B cell (primary cell): Measurements from ENCODE around the gene STX10. TPM values are rescaled to one million over a fixed set of nuclear protein-coding genes. Genes with fewer than 3 reads are reported as not detected.

Source experiments
- ATAC-seq: fragments of 200-7000 bp; cut with Tn5 transposase; one replicate; pipeline ENCODE4 v1.10.0; 2021; ENCODE audit warnings: low read depth, mild to moderate bottlenecking, moderate number of reproducible peaks, moderate library complexity
- CTCF ChIA-PET: fragments of 350-600 bp; sonication (Branson Sonifier 250); formaldehyde crosslinking; loops from one replicate; lab custom pipeline; 2021; ENCODE audit warnings: antibody characterized with exemption, inconsistent platforms; lab: Charles Lee
- POLR2A ChIA-PET: fragments of 350-600 bp; sonication (Branson Sonifier 250); formaldehyde crosslinking; loops from one replicate; lab custom pipeline; 2021; ENCODE audit warnings: antibody characterized with exemption; lab: Charles Lee
- DNase-seq: peaks from one replicate; pipeline ENCODE4 v3.0.0; 2013
- H2AFZ ChIP-seq: 2 replicates; pipeline ENCODE4 v1.6.1; 2012; ENCODE audit warnings: mild to moderate bottlenecking, low read depth, low read length; ENCODE audit not compliant: insufficient read depth, poor library complexity, severe bottlenecking
- H3K27ac ChIP-seq, 2 donors: 1 replicate in 1 of 2; 2 replicates in 1 of 2; pipeline ENCODE4 v1.5.1; 2012 to 2013; ENCODE audit warnings: low read length in 2 of 2, mild to moderate bottlenecking in 2 of 2, moderate library complexity in 1 of 2
- H3K27me3 ChIP-seq, 4 experiments: fragments of 200-600 bp in 1 of 4; sonication (generic) in 1 of 4; replicated peaks in 1 of 4; 1 replicate in 2 of 4; 2 replicates in 2 of 4; pipeline versions ENCODE4 v1.6.1 to v1.7.0; 2013 to 2016; ENCODE audit warnings: low read length in 3 of 4, mild to moderate bottlenecking in 2 of 4, mixed read lengths in 1 of 4, moderate library complexity in 1 of 4; ENCODE audit not compliant: insufficient read depth in 4 of 4, control insufficient read depth in 3 of 4; ENCODE audit errors: control extremely low read depth in 1 of 4
- H3K36me3 ChIP-seq, 2 experiments: replicated peaks in 1 of 2; 1 replicate in 1 of 2; 2 replicates in 1 of 2; pipeline versions ENCODE4 v1.6.1 to v1.7.1; 2013; ENCODE audit warnings: low read length in 1 of 2; ENCODE audit not compliant: insufficient read depth in 2 of 2, control insufficient read depth in 1 of 2; ENCODE audit errors: control extremely low read depth in 1 of 2, extremely low read depth in 1 of 2
- H3K4me1 ChIP-seq, 2 donors: fragments of 200-600 bp in 1 of 2; sonication (generic) in 1 of 2; 1 replicate in 1 of 2; 2 replicates in 1 of 2; pipeline versions ENCODE4 v1.5.1 to v1.6.1; 2013 to 2017; ENCODE audit warnings: low read length in 2 of 2; ENCODE audit not compliant: control insufficient read depth in 2 of 2, insufficient read depth in 2 of 2
- H3K4me2 ChIP-seq: replicated peaks from 2 replicates; pipeline ENCODE3; 2012; ENCODE audit warnings: mild to moderate bottlenecking, low read depth, low read length; ENCODE audit not compliant: poor library complexity, severe bottlenecking
- H3K4me3 ChIP-seq, 5 experiments: fragments of 200-600 bp in 1 of 5; sonication (generic) in 1 of 5; 1 replicate in 3 of 5; 2 replicates in 2 of 5; pipeline versions ENCODE4 v1.5.1 to v1.7.0; 2011 to 2016; ENCODE audit warnings: low read length in 4 of 5, mild to moderate bottlenecking in 4 of 5, low read depth in 2 of 5, control low read depth in 1 of 5, moderate library complexity in 1 of 5; ENCODE audit not compliant: insufficient read depth in 1 of 5; ENCODE audit errors: control extremely low read depth in 1 of 5, extremely low read depth in 1 of 5
- H3K79me2 ChIP-seq: fragments of 200-600 bp; sonication (generic); one replicate; pipeline ENCODE4 v1.6.0; 2016; ENCODE audit warnings: low read length; ENCODE audit not compliant: control insufficient read depth, insufficient read depth
- H3K9ac ChIP-seq: fragments of 200-600 bp; sonication (generic); 2 replicates; pipeline ENCODE4 v1.6.1; 2017; ENCODE audit warnings: mild to moderate bottlenecking, low read length, moderate library complexity
- H3K9me3 ChIP-seq, 3 donors: one replicate each; pipeline versions ENCODE4 v1.6.1 to v1.7.1; 2013; ENCODE audit warnings: low read length in 2 of 3; ENCODE audit not compliant: control insufficient read depth in 2 of 3, insufficient read depth in 1 of 3; ENCODE audit errors: control extremely low read depth in 1 of 3
- H4K20me1 ChIP-seq: 2 replicates; pipeline ENCODE4 v1.6.0; 2012; ENCODE audit warnings: mild to moderate bottlenecking, low read length; ENCODE audit not compliant: insufficient read depth, control insufficient read depth, poor library complexity, severe bottlenecking
- H3K27ac Mint-ChIP-seq: one replicate; pipeline ENCODE4 v1.8.0; 2021; ENCODE audit warnings: mixed read lengths
- H3K27me3 Mint-ChIP-seq: one replicate; pipeline ENCODE4 v1.8.0; 2021; ENCODE audit warnings: mixed read lengths
- H3K4me1 Mint-ChIP-seq: one replicate; pipeline ENCODE4 v1.8.0; 2021; ENCODE audit warnings: mixed read lengths
- H3K4me3 Mint-ChIP-seq: one replicate; pipeline ENCODE4 v1.8.0; 2021; ENCODE audit warnings: mixed read lengths
- H3K9me3 Mint-ChIP-seq: one replicate; pipeline ENCODE4 v1.8.0; 2022; ENCODE audit warnings: mixed read lengths; ENCODE audit not compliant: insufficient read depth
- CTCF ChIP-seq: fragments of 200-600 bp; IDR thresholded peaks from one replicate; pipeline ENCODE4 v1.8.0; 2022; ENCODE audit warnings: antibody characterized with exemption, mild to moderate bottlenecking
- EZH2 ChIP-seq: IDR thresholded peaks from 2 replicates; pipeline ENCODE4 v1.6.1; 2012; ENCODE audit warnings: borderline replicate concordance, low read depth, mild to moderate bottlenecking, moderate library complexity, low read length; ENCODE audit not compliant: insufficient read depth, poor library complexity, severe bottlenecking
- WGBS: methylation state at CpG from one replicate; pipeline ENCODE4 v1.1.5; 2013; ENCODE audit warnings: missing lambda C conversion rate; ENCODE audit not compliant: insufficient coverage; 5-methylcytosine and 5-hydroxymethylcytosine counted together
- intact Hi-C: fragments of 100-400 bp; cut with micrococcal nuclease; formaldehyde crosslinking; loops from one replicate; pipeline ENCODE4 v1.10.0; 2022
- polyA plus RNA-seq: library from polyadenylated mRNA; depleted of rRNA; stranded (reverse); fragments of >200 nt; gene quantifications from 2 replicates; pipeline ENCODE4 v1.2.3, GENCODE V29; 2012
- total RNA-seq, 2 donors: library from RNA; stranded (reverse); fragments of 120-200 nt in 1 of 2; gene quantifications; 1 replicate in 1 of 2; 2 replicates in 1 of 2; pipeline versions ENCODE4 v1.2.3 to v1.2.4, GENCODE V29; 2013 to 2022

The STX10 gene
- total and polyA plus RNA-seq, 2 donors (not counting 1 experiment from before 2014, with no cell fraction given), result 59.0 to 147 TPM

GRCh38 chr19:13172346-13173138 is 22.4 kb upstream of the STX10 start:
- ChIA-PET POLR2A (interaction anchor here (1.1 to 1.6 kb wide), 4 partner anchors 11 to 575 kb away, joined by 3 to 8 read pairs (median 4); a partner anchor contains a TSS), CTCF (interaction anchor here (1.5 to 2.9 kb wide), 2 partner anchors 16 to 17 kb away, joined by 4 to 31 read pairs; no protein-coding TSS in a partner anchor)
- TF ChIP-seq EZH2 (no peak), CTCF (no peak)
- Histone ChIP-seq H3K27me3 (no peaks in the 10 kb centered on the region), H3K4me3 (peak overlapping the region in 1 of 5 experiments; percentile 12), H4K20me1 (no peaks in the 10 kb centered on the region), H3K36me3 (no peaks in the 10 kb centered on the region), H3K4me2 (peak overlapping the region; percentile 56), H3K4me1 (peaks cover 58 to 74% of the 10 kb centered on the region in 2 donors), H3K27ac (peak overlapping the region; percentile 59 to 72), H3K79me2 (peaks cover 46% of the 10 kb centered on the region), H3K9me3 (no peaks in the 10 kb centered on the region), H2AFZ (peak overlapping the region; percentile 61), H3K9ac (peak overlapping the region; percentile 14)
- intact Hi-C loops, result no loop called here
- Mint-ChIP-seq H3K27me3 (no peaks in the 10 kb centered on the region), H3K27ac (peak overlapping the region; percentile 93), H3K4me1 (peaks cover 60% of the 10 kb centered on the region), H3K9me3 (no peaks in the 10 kb centered on the region), H3K4me3 (peak overlapping the region; percentile 75)
- peak; percentile 46 for DNase-seq
- WGBS, result 27% methylated on average over 5 of the region's 18 CpGs
- no peak for ATAC-seq

- Mint-ChIP-seq H3K9me3 (no peaks in the 10 kb centered on the region), H3K4me1 (peaks cover 64% of the 10 kb centered on the region), H3K27me3 (no peaks in the 10 kb centered on the region), H3K4me3 (peak overlapping the region; percentile 14), H3K27ac (peak overlapping the region; percentile 79)
- no peaks in the 10 kb centered on the region for H3K36me3 ChIP-seq
- no peak overlapping the region for H2AFZ ChIP-seq
- H3K9me3 ChIP-seq, result no peaks in the 10 kb centered on the region
- peaks cover 71 to 87% of the 10 kb centered on the region in 2 donors for H3K4me1 ChIP-seq
- ATAC-seq (no peak), DNase-seq (no peak)
- POLR2A ChIA-PET, result interaction anchor here (1.0 to 6.0 kb wide), 5 partner anchors 9 to 39 kb away, joined by 3 to 116 read pairs (median 5); no protein-coding TSS in a partner anchor
- intact Hi-C loops, result no loop called here
- H3K4me2 ChIP-seq, result peak overlapping the region; percentile 14
- peak overlapping the region; percentile 72 to 87 for H3K27ac ChIP-seq
- CTCF ChIA-PET, result interaction anchor here (1.0 to 12.6 kb wide), 4 partner anchors 15 to 31 kb away, joined by 3 to 154 read pairs (median 18); no protein-coding TSS in a partner anchor
- H3K4me3 ChIP-seq, result no peak overlapping the region
- no peaks in the 10 kb centered on the region for H4K20me1 ChIP-seq
- 100% methylated on average over 4 of the region's 7 CpGs for WGBS
- peaks cover 46% of the 10 kb centered on the region for H3K79me2 ChIP-seq
- no peak for TF ChIP-seq CTCF
- no peak for TF ChIP-seq EZH2
- H3K27me3 ChIP-seq, result no peaks in the 10 kb centered on the region
- no peak overlapping the region for H3K9ac ChIP-seq
Observed at GRCh38 chr19:13171146-13171545, 21.0 kb upstream of the STX10 start.
